Thyroid gland (tissue), 4 donors: ENCODE results near the gene COL1A2. TPM values are rescaled to one million over a fixed set of nuclear protein-coding genes. Genes with fewer than 3 reads are reported as not detected.

Experiments
- DNase-seq, 2 donors: peaks; one replicate each; pipeline ENCODE4 v3.0.0-alpha.2; 2019
- H3K27ac ChIP-seq, 3 donors: fragments of 200-600 bp; sonication (generic); 1 replicate in 2 of 3; 2 replicates in 1 of 3; pipeline ENCODE4 v1.5.1; 2016 to 2019; ENCODE audit warnings: mild to moderate bottlenecking in 1 of 3, moderate library complexity in 1 of 3
- H3K27me3 ChIP-seq: fragments of 200-600 bp; sonication (generic); one replicate; pipeline ENCODE4 v1.5.1; 2019
- H3K36me3 ChIP-seq, 2 donors: fragments of 200-600 bp; sonication (generic); one replicate each; pipeline ENCODE4 v1.5.1; 2016 to 2019
- H3K4me1 ChIP-seq, 2 donors: fragments of 200-600 bp; sonication (generic); one replicate each; pipeline ENCODE4 v1.5.1; 2017 to 2019
- H3K4me3 ChIP-seq, 3 donors: fragments of 200-600 bp; sonication (generic); replicated peaks in 1 of 3; 1 replicate in 2 of 3; 2 replicates in 1 of 3; pipeline ENCODE4 v1.5.1; 2016; ENCODE audit warnings: mild to moderate bottlenecking in 1 of 3
- H3K9me3 ChIP-seq: fragments of 200-600 bp; sonication (generic); one replicate; pipeline ENCODE4 v1.5.1; 2017
- CTCF ChIP-seq, 6 experiments: fragments of 200-600 bp in 3 of 6; fragments of 450-650 bp in 3 of 6; sonication (generic) in 3 of 6; IDR thresholded peaks; one replicate each; pipeline ENCODE4 v1.5.1; 2016 to 2019; ENCODE audit warnings: antibody characterized with exemption in 6 of 6, mild to moderate bottlenecking in 2 of 6, inconsistent platforms in 1 of 6, moderate library complexity in 1 of 6
- POLR2A ChIP-seq, 2 donors: fragments of 450-650 bp; IDR thresholded peaks; one replicate each; pipeline ENCODE4 v1.6.1; 2017; ENCODE audit warnings: antibody characterized with exemption in 2 of 2, mild to moderate bottlenecking in 2 of 2, moderate library complexity in 1 of 2
- WGBS, 2 donors: methylation state at CpG; one replicate each; pipeline ENCODE4 v1.1.5; 2017; 5-methylcytosine and 5-hydroxymethylcytosine counted together
- intact Hi-C: fragments of 100-400 bp; cut with DNase I; formaldehyde crosslinking; loops from one replicate; pipeline ENCODE4 v1.15.1; 2023
- total RNA-seq, 4 donors: library from RNA; depleted of rRNA; stranded (reverse); fragments of >200 nt; gene quantifications; one replicate each; pipeline ENCODE4 v1.2.3, GENCODE V29; 2016

The COL1A2 gene
- total RNA-seq, 4 donors from 2014 or later: 50.4 to 143 (median 88.4) TPM

GRCh38 chr7:94362276-94362675 lies 32.4 kb upstream of the COL1A2 start:
- no peak overlapping the region for H3K27ac ChIP-seq
- H3K27me3 ChIP-seq: no peaks in the 10 kb centered on the region
- no peaks in the 10 kb centered on the region for H3K9me3 ChIP-seq
- intact Hi-C loops: no loop called here
- TF ChIP-seq POLR2A (IDR thresholded peaks at IDR 0.05): no peak
- TF ChIP-seq CTCF (IDR thresholded peaks at IDR 0.05): no peak
- H3K4me1 ChIP-seq: peaks cover 0 to under 1% of the 10 kb centered on the region in 2 donors
- WGBS, 2 donors: 84 to 89% methylated on average over 1 of the region's 1 CpG
- no peak overlapping the region for H3K4me3 ChIP-seq
- DNase-seq: no peak
- H3K36me3 ChIP-seq: no peaks in the 10 kb centered on the region

GRCh38 chr7:94364816-94365215 lies 29.9 kb upstream of the COL1A2 start:
- WGBS, 2 donors: 87 to 89% methylated on average over 5 of the region's 5 CpGs
- intact Hi-C loops: no loop called here
- peaks cover 8 to 12% of the 10 kb centered on the region in 2 donors for H3K4me1 ChIP-seq

GRCh38 chr7:94366163-94366562 lies 28.5 kb upstream of the COL1A2 start:
- Histone ChIP-seq H3K27ac (no peak overlapping the region), H3K4me1 (peaks cover 8 to 12% of the 10 kb centered on the region in 2 donors), H3K27me3 (no peaks in the 10 kb centered on the region), H3K36me3 (no peaks in the 10 kb centered on the region), H3K9me3 (no peaks in the 10 kb centered on the region), H3K4me3 (no peak overlapping the region)
- 98 to 99% methylated on average over 3 of the region's 3 CpGs for WGBS, 2 donors
- TF ChIP-seq POLR2A (IDR thresholded peaks at IDR 0.05) (no peak), CTCF (IDR thresholded peaks at IDR 0.05) (no peak)
- DNase-seq: no peak
- intact Hi-C loops: no loop called here

More at GRCh38 chr7:94364816-94365215, 29.9 kb upstream of the COL1A2 start:
- no peak overlapping the region for H3K4me3 ChIP-seq
- no peaks in the 10 kb centered on the region for H3K9me3 ChIP-seq
- no peak overlapping the region for H3K27ac ChIP-seq
- no peaks in the 10 kb centered on the region for H3K36me3 ChIP-seq
- no peak for TF ChIP-seq POLR2A (IDR thresholded peaks at IDR 0.05)
- TF ChIP-seq CTCF (IDR thresholded peaks at IDR 0.05): no peak
- no peaks in the 10 kb centered on the region for H3K27me3 ChIP-seq
- DNase-seq: no peak

GRCh38 chr7:94366832-94367231 lies 27.9 kb upstream of the COL1A2 start:
- Histone ChIP-seq H3K36me3 (no peaks in the 10 kb centered on the region), H3K27ac (peak overlapping the region in 1 of 3 donors; percentile 85), H3K9me3 (no peaks in the 10 kb centered on the region), H3K27me3 (no peaks in the 10 kb centered on the region), H3K4me3 (no peak overlapping the region), H3K4me1 (peaks cover 8 to 12% of the 10 kb centered on the region in 2 donors)
- no peak for TF ChIP-seq CTCF (IDR thresholded peaks at IDR 0.05)
- no peak for TF ChIP-seq POLR2A (IDR thresholded peaks at IDR 0.05)
- WGBS, 2 donors: 95 to 97% methylated on average over 4 of the region's 4 CpGs
- DNase-seq: no peak
- intact Hi-C loops: no loop called here

- TF ChIP-seq CTCF (IDR thresholded peaks at IDR 0.05) (no peak), POLR2A (IDR thresholded peaks at IDR 0.05) (no peak)
- peak; percentile 10 to 18 for DNase-seq
- Histone ChIP-seq H3K9me3 (no peaks in the 10 kb centered on the region), H3K4me3 (peak overlapping the region in 1 of 3 donors; percentile 1), H3K4me1 (peaks cover 8 to 12% of the 10 kb centered on the region in 2 donors), H3K36me3 (no peaks in the 10 kb centered on the region), H3K27ac (peak overlapping the region; percentile 75 to 93 (median 85)), H3K27me3 (no peaks in the 10 kb centered on the region)
- WGBS, 2 donors: 18% methylated on average over 2 of the region's 2 CpGs
- intact Hi-C loops: no loop called here
These were observed 26.7 kb upstream of the COL1A2 start for GRCh38 chr7:94367949-94368348.
